ENCODE results near the gene CCDC188.

Gene CCDC188

GRCh38 chr22:20184501-20185165, 33.8 kb upstream of the CCDC188 start:
- no peak for DNase-seq (ENCODE audit: low spot score)

DNA sequence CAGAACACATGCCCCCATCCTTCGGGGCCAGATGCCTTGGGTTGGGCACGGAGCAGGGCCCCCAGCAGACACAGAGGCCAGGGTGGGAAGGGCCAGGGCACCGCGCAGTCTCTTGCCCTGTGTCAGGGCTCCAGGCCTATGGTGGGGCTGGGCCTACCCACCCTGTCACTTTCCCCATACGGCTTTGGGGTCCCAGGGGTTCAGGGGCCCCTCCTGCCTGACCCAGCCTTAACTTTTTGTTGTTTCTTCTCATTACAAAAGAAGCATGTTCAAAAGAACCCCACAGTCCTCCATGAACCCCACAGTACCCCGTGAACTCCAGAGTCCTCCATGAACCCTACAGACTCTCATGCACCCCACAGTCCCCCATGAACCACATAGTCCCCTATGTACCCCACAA, 33.0 kb upstream of the CCDC188 start:
- DNase-seq (ENCODE audit: low spot score): no peak

DNA sequence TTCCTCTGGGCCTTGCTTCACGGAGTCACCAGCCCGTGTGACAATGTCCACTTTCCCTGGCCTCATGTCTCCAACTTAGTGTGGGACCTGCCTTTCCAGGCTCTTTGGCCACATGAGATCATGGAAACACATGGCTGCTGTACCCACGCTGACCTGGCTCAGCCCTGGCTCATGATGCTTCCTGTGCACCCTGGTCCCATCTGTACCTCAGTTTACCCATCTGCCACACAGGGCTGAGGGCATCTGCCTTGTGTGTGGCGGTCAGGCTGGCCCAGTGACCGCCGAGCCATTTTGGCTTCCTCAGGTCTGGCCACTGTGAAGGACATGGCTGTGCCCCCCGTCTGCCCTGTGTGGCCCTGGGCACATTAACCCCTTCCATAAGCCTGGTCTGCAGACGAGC, 32.2 kb upstream of the CCDC188 start:
- no peak for DNase-seq (ENCODE audit: low spot score)

- DNase-seq (ENCODE audit: low spot score): no peak
These were observed 31.5 kb upstream of the CCDC188 start for GRCh38 chr22:20182365-20182764.

DNA sequence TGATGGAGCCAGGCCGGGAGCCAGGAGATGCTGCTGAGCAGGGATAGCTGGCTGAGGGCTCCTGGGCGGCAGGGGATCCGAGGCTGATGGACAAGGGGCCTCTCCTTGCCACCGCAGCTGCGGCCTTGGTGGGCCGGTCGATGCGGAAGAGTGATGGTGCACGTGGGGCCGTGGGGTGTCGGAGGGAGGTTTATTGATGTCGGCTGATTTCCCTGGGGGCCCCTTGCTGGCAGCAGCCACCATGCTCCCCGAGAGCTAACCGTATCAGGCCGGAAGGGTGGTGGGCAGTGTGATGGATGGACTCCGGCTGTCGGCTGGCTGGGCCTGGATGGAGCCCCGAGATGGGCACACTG, 31.0 kb upstream of the CCDC188 start:
- DNase-seq (ENCODE audit: low spot score): no peak

GRCh38 chr22:20181194-20181883, 30.5 kb upstream of the CCDC188 start:
- DNase-seq (ENCODE audit: low spot score): no peak

DNA sequence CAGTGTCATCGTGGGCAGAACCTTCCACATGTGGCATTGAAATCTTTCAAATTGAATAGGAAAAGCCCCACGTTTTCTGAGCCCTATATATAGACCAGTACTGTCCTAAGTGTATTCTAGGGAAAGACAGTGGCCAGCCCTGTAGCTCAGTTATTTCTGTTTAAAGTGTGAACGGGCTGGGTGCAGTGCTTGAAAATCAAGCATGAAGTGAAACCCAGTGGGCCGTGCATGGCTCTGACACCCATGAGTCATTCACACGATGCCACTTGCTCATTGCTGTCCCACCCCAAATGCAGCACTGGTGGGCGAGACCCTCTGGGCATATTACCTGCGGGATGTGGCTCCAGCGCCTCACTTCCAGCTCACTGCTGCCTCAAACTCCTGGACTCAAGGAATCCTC, 29.8 kb upstream of the CCDC188 start:
- DNase-seq (ENCODE audit: low spot score): no peak

- no peak for DNase-seq (ENCODE audit: low spot score)
These were observed 29.4 kb upstream of the CCDC188 start for GRCh38 chr22:20180245-20180630.

DNA sequence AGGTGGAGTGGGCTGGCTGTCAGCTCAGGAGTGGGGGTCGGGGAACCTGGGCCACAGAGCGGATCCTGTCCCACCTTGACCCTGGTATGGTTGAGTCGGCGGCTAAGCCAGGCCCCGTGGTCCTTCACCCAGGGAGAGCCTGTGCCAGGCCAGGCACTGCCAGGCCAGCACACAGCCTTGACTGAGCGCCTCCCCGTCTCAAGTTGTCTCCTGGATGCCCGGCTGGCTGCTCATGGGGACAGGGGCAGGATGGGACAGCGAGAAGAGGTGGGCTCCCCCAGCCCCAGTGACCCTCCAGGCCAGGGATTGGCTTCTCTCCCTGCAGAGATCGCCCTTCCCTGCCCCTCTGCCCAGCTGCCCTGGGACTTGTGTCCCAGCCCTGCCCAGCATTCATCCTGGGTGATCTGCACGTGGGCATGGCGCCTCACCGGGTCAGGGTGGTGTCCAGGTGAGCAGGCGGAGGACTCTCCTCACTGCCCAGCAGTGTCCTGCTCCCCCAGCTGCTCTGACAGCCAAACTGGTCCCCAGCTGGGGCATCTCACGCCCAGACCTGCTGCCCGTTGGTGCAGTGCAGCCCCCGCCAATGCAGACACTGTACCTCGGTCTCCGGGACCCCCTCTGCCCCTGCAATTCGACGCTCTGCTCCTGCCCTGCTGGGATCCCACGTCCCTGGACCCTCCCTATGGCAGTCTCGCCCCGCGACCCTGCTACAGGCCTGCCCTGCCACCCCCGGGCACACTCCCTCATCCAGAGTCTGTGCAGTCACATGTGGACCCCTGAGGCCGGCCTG, 28.8 kb upstream of the CCDC188 start:
- no peak for DNase-seq (ENCODE audit: low spot score)

- DNase-seq (ENCODE audit: low spot score): no peak
These were observed 28.0 kb upstream of the CCDC188 start for GRCh38 chr22:20178915-20179227.

DNA sequence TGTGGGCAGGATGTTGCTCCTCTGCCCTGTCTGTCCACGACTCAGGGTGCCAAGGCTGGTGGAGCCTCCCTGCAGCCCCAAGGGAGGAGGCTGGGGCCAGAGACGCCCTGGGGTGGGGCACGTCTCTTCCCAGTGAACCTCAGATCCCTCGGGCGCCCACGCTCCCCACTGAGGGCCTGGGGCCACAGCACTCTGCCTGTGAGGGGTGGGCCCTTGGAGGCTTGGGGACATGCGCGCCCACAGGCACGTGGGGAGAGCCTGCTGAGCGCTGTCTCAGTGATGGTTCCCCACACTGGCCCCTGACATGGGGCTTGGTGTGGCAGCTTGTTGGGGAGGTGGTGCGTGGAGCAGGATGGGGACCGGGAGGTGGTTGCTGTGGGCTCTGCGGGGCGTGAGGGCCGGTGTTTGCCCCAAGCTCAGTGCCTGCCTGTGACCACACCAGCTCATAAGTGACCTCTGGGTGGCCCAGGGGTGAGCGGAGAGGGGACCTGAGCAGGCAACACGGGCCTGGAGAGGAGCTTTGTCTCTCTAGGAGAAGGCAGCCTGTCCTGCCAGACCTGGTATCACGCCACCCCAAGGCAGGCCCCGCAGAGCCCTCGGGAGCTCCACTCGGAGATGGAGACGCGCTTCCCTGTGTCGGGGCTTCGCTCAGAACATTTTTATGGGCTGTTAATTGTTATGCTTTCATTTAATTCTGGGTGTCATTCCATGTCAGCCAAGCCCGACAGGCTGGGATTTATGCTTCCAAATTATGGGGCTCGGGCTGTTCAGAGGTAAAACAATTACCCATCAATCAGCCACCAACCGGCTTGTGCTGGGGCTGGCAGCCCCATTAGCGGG, 27.4 kb upstream of the CCDC188 start:
- no peak for DNase-seq (ENCODE audit: low spot score)

GRCh38 chr22:20177217-20177911, 26.5 kb upstream of the CCDC188 start:
- DNase-seq (ENCODE audit: low spot score): no peak

DNA sequence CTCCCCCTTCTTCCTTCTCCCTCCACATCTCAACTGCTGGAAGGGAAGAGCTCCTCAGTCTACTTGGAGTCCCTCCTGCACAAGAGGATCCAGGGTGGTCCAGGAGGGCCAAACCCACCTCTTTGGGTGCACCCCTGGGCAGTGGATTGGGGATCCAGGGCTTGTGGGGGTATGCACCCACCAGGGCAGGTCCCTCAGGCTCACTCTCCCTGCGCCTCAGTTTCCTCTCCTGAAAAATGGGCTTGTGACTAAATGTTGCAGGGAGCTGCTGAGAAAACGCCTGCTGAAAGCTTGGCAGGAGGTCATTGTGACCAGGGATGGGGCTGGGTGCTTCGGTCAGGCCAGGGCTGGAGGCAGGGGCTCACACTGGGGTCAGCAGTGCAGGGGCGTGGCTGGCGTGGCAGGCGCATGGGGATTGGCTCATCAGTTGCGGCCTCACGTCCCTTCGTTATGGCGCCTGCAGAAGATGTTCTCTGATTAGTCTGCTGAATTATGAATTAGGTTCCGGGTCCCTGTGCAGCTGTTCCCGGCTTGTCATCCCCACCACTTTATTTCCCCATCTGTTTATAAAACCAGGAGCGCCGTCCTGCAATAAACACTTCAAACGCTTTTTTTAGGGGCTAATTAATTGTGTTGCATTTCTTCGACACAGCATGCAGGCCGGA, 25.7 kb upstream of the CCDC188 start:
- DNase-seq (ENCODE audit: low spot score): no peak

GRCh38 chr22:20175597-20175900, 24.7 kb upstream of the CCDC188 start:
- peak; percentile 31 for DNase-seq (ENCODE audit: low spot score)

GRCh38 chr22:20174785-20175596, 24.1 kb upstream of the CCDC188 start:
- no peak for DNase-seq (ENCODE audit: low spot score)

- DNase-seq (ENCODE audit: low spot score): no peak
These were observed 22.9 kb upstream of the CCDC188 start for GRCh38 chr22:20173772-20174171.

DNA sequence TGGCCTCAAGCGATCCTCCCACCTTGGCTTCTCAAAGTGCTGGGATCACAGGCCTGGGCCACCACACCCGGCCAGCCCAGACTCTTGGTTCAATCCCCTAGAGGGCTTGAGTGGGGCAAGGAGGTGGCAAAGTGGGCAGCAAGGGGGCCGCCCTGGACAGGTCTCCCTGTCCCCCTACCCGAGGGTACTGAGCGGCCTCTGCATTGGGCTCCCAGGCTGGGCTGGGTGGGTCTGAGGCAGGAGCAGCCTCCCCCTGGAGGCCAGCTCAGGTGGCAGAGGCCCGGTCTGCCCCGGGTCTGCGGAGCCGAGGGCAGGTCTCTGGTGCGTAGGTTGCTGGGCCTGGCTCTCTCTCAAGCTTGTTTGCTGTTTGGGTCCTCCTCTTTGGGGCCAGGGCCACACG, 22.4 kb upstream of the CCDC188 start:
- DNase-seq (ENCODE audit: low spot score): no peak

GRCh38 chr22:20172141-20172613, 21.3 kb upstream of the CCDC188 start:
- no peak for DNase-seq (ENCODE audit: low spot score)

DNA sequence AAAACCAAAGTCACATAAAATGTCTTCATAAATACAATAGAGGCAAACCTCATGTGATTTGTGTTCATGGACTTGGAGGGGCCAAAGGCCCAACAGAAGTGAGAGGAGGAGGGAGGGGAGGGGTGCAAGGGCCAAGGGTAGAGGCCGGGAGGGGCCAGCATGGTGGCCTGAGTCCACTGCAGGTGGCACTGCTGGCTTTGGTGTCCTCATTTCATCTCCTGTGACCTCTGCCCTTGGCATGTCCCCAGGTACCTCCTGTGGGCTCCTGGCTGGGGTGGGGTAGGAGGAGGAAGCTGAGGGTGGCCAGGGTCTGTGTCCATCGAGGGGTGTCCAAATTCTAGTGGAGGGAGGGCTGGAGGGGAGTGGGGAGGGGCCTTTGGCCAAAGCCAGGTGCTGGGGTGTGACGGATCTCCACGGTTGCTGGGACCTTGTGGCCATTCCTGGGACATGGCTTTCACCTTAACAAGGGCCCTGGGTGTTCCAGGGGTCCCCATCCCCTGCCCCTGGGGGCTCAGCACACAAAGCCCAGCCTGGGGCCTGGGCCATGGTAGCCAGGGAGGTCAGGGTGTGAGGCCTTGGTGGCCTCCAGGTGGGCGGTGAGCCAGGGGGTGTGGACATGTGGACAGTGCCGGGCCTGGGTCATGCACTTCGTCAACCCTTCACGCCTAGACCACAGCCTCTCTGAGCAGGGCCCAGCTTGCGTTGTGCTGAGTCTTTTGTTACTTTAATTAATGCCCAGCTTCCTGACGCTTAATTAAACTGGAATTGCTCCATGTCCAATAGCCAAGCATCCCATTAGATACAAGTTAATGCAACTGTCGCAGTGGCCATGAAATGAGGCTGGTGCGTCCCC, 20.7 kb upstream of the CCDC188 start:
- no peak for DNase-seq (ENCODE audit: low spot score)

DNA sequence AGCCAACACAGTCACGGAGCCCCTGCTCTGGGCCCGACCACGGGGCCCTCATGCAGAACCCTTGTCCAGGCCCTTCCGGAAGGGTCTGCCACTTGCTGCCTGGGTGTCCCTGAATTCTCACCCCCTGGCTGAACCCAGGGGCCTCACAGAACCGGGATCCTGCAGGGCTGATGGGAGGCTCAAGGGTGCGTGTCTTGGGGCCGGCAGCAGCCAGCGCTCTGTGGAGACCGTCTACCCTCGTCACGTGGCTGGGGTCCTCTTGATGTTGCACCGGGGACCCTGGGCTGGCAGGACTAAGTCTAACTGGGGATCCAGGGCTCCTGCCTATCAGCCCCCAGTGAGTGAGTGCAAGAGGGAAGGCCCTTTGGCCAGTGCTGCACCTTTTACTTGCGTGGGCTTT, 19.3 kb upstream of the CCDC188 start:
- DNase-seq (ENCODE audit: low spot score): no peak
